GM12891 (cell line): Measurements from ENCODE around the gene YPEL2.

ENCODE experiments used
- PAX5 ChIP-seq: IDR thresholded peaks from 2 replicates; pipeline ENCODE4 v1.6.1; 2011; ENCODE audit warnings: low read length, moderate library complexity, mild to moderate bottlenecking; ENCODE audit not compliant: insufficient read depth, severe bottlenecking
- POLR2A ChIP-seq: IDR thresholded peaks from 2 replicates; pipeline ENCODE4 v1.6.1; 2011; ENCODE audit warnings: low read depth, low read length, control low read depth
- POLR2AphosphoS5 ChIP-seq: IDR thresholded peaks from 2 replicates; pipeline ENCODE4 v1.6.1; 2011; ENCODE audit warnings: low read depth, low read length, control low read depth
- POU2F2 ChIP-seq: IDR thresholded peaks from 2 replicates; pipeline ENCODE4 v1.6.1; 2011; ENCODE audit warnings: low read depth, mild to moderate bottlenecking, control low read depth, low read length, moderate library complexity
- SPI1 ChIP-seq: IDR thresholded peaks from 2 replicates; pipeline ENCODE4 v1.6.1; 2011; ENCODE audit warnings: low read depth, low read length, control low read depth
- TAF1 ChIP-seq: IDR thresholded peaks from 2 replicates; pipeline ENCODE4 v1.6.1; 2011; ENCODE audit warnings: low read depth, low read length, control low read depth

DNA sequence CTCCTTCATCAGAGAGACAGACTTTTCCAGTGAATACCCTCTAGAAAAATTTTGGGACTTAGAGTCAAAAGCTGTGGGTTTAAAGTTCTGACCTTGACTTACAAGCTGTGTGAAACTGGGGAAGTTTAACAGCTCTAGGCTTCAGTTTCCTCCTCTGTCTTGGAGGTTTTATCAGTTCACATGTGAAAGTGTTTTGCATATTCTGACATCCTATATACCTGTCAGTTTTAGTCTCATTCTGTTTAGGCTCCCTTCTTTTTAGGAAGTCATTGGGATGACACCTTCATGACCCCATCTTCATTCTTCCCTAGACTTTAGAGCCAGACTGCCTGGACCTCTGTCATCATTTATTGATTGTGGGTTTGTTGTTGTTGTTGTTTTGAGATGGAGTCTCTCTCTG is 44.4 kb downstream of the YPEL2 start:
- TF ChIP-seq POLR2A (no peak), POLR2AphosphoS5 (no peak), TAF1 (no peak), POU2F2 (no peak), PAX5 (no peak), SPI1 (no peak)
